Measurements from ENCODE around the gene RASGRF1.
A peak's percentile ranks its signal among the peaks of the same experiment; 100 is the strongest.

Gene RASGRF1

DNA sequence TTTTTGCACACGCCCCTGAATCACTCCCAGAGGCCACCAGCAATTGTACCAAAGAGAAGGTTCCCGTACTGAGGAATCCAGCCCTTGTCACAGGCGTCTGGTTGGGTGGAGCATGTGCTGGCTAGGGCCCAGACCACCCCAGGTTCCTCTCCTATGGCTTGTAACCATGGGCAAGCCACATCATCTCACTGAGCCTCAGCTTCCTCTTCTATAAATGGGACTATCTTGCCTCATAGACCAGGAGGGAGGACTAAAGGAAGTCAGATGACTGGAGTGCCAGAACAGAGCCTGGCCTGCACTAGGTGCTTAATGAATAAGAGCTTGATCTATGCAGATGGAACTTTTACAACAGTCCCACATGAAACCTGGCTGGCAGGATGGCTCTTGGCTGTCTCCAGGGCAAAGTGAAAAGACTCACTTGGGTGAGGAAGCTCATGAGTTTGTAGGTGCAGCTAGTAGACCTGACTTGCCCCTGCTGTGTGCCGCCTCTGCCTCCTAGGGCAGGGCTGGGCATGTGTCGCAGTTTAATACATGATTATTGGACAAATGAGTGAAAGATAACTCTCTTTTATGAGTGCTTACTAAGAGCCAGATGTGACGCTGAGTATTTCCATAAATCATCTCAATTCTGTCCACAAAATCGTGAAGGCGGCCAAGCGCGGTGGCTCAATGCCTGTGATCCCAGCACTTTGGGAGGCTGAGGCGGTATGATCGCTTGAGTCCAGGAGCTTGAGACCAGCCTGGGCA is 175.1 kb downstream of the RASGRF1 start:
- peaks cover 52 to 62% of the 10 kb centered on the region in 2 experiments for H3K36me3 ChIP-seq (ENCODE audit: control insufficient read depth in 1 of 2, insufficient read depth in 2 of 2, low read depth in 1 of 2, low read length in 2 of 2)
- H3K23ac ChIP-seq (ENCODE audit: low read length in 2 of 2), result no peak overlapping the region
- peak overlapping the region in 1 of 2 experiments; percentile 15 for H2BK12ac ChIP-seq (ENCODE audit: low read length in 2 of 2)
- H3K27ac ChIP-seq (ENCODE audit: low read length, poor library complexity, severe bottlenecking), result no peak overlapping the region
- no peak overlapping the region for H2AK5ac ChIP-seq (ENCODE audit: low read length, severe bottlenecking)
- H4K8ac ChIP-seq (ENCODE audit: low read length), result peak overlapping the region; percentile 57
- no peak overlapping the region for H2BK5ac ChIP-seq (ENCODE audit: low read depth, low read length, poor library complexity, severe bottlenecking)
- no peak overlapping the region for H3K4me3 ChIP-seq (ENCODE audit: insufficient read depth in 1 of 2, low read depth in 1 of 2, low read length in 2 of 2)
- no peaks in the 10 kb centered on the region for H3K9me3 ChIP-seq (ENCODE audit: control insufficient read depth, low read length)
- no peak overlapping the region for H3K18ac ChIP-seq (ENCODE audit: low read depth in 1 of 2, low read length in 2 of 2)
- H3K9ac ChIP-seq (ENCODE audit: low read length), result peak overlapping the region; percentile 4
- H2AFZ ChIP-seq (ENCODE audit: low read depth, low read length), result no peak overlapping the region
- no peak overlapping the region for H2BK120ac ChIP-seq (ENCODE audit: low read depth, low read length)
- no peak for DNase-seq
- H3K4ac ChIP-seq (ENCODE audit: low read depth in 1 of 2, low read length in 2 of 2), result no peak overlapping the region
- no peaks in the 10 kb centered on the region for H3K27me3 ChIP-seq (ENCODE audit: control insufficient read depth in 1 of 2, insufficient read depth in 1 of 2, low read length in 2 of 2)
- H3K4me1 ChIP-seq (ENCODE audit: control insufficient read depth, insufficient read depth, low read depth, low read length), result peaks cover 17% of the 10 kb centered on the region
- peak overlapping the region in 1 of 2 experiments; percentile 26 for H3K14ac ChIP-seq (ENCODE audit: low read length in 2 of 2)
- no peak overlapping the region for H3K4me2 ChIP-seq (ENCODE audit: low read length, poor library complexity, severe bottlenecking)
- no peak overlapping the region for H2BK15ac ChIP-seq (ENCODE audit: low read depth, poor library complexity, severe bottlenecking)
- no peak overlapping the region for H4K91ac ChIP-seq (ENCODE audit: low read length)
- 87% methylated on average over 12 of the region's 12 CpGs for WGBS
- H3K79me1 ChIP-seq (replicated peaks; ENCODE audit: low read length, poor library complexity, severe bottlenecking), result peaks cover 25% of the 10 kb centered on the region

- Histone ChIP-seq H3K23ac (ENCODE audit: low read length in 2 of 2) (no peak overlapping the region), H3K4me2 (ENCODE audit: low read length, poor library complexity, severe bottlenecking) (no peak overlapping the region), H3K4me1 (ENCODE audit: control insufficient read depth, insufficient read depth, low read depth, low read length) (peaks cover 17% of the 10 kb centered on the region), H3K18ac (ENCODE audit: low read depth in 1 of 2, low read length in 2 of 2) (no peak overlapping the region), H3K4me3 (ENCODE audit: insufficient read depth in 1 of 2, low read depth in 1 of 2, low read length in 2 of 2) (no peak overlapping the region), H4K8ac (ENCODE audit: low read length) (no peak overlapping the region), H2BK120ac (ENCODE audit: low read depth, low read length) (no peak overlapping the region), H2BK12ac (ENCODE audit: low read length in 2 of 2) (no peak overlapping the region), H2AFZ (ENCODE audit: low read depth, low read length) (no peak overlapping the region), H3K27ac (ENCODE audit: low read length, poor library complexity, severe bottlenecking) (no peak overlapping the region), H2BK15ac (ENCODE audit: low read depth, poor library complexity, severe bottlenecking) (no peak overlapping the region), H3K27me3 (ENCODE audit: control insufficient read depth in 1 of 2, insufficient read depth in 1 of 2, low read length in 2 of 2) (no peaks in the 10 kb centered on the region), H3K4ac (ENCODE audit: low read depth in 1 of 2, low read length in 2 of 2) (no peak overlapping the region), H2BK5ac (ENCODE audit: low read depth, low read length, poor library complexity, severe bottlenecking) (no peak overlapping the region), H3K36me3 (ENCODE audit: control insufficient read depth in 1 of 2, insufficient read depth in 2 of 2, low read depth in 1 of 2, low read length in 2 of 2) (peaks cover 57 to 63% of the 10 kb centered on the region in 2 experiments), H3K9ac (ENCODE audit: low read length) (peak overlapping the region; percentile 64), H3K14ac (ENCODE audit: low read length in 2 of 2) (no peak overlapping the region), H3K79me1 (replicated peaks; ENCODE audit: low read length, poor library complexity, severe bottlenecking) (peaks cover 31% of the 10 kb centered on the region), H2AK5ac (ENCODE audit: low read length, severe bottlenecking) (no peak overlapping the region), H4K91ac (ENCODE audit: low read length) (no peak overlapping the region), H3K9me3 (ENCODE audit: control insufficient read depth, low read length) (no peaks in the 10 kb centered on the region)
- 98% methylated on average over 11 of the region's 13 CpGs for WGBS
- no peak for DNase-seq
Measured at GRCh38 chr15:78914027-78914764, 176.4 kb downstream of the RASGRF1 start.

GRCh38 chr15:78913012-78913411 is 177.6 kb downstream of the RASGRF1 start:
- Histone ChIP-seq H3K4me1 (ENCODE audit: control insufficient read depth, insufficient read depth, low read depth, low read length) (peaks cover 17% of the 10 kb centered on the region), H3K4ac (ENCODE audit: low read depth in 1 of 2, low read length in 2 of 2) (no peak overlapping the region), H3K18ac (ENCODE audit: low read depth in 1 of 2, low read length in 2 of 2) (no peak overlapping the region), H3K36me3 (ENCODE audit: control insufficient read depth in 1 of 2, insufficient read depth in 2 of 2, low read depth in 1 of 2, low read length in 2 of 2) (peaks cover 54 to 63% of the 10 kb centered on the region in 2 experiments), H2BK120ac (ENCODE audit: low read depth, low read length) (no peak overlapping the region), H4K8ac (ENCODE audit: low read length) (no peak overlapping the region), H2BK5ac (ENCODE audit: low read depth, low read length, poor library complexity, severe bottlenecking) (no peak overlapping the region), H3K23ac (ENCODE audit: low read length in 2 of 2) (no peak overlapping the region), H3K9me3 (ENCODE audit: control insufficient read depth, low read length) (no peaks in the 10 kb centered on the region), H3K79me1 (replicated peaks; ENCODE audit: low read length, poor library complexity, severe bottlenecking) (peaks cover 29% of the 10 kb centered on the region), H3K14ac (ENCODE audit: low read length in 2 of 2) (no peak overlapping the region), H2BK12ac (ENCODE audit: low read length in 2 of 2) (no peak overlapping the region), H3K27me3 (ENCODE audit: control insufficient read depth in 1 of 2, insufficient read depth in 1 of 2, low read length in 2 of 2) (no peaks in the 10 kb centered on the region), H3K4me3 (ENCODE audit: insufficient read depth in 1 of 2, low read depth in 1 of 2, low read length in 2 of 2) (no peak overlapping the region), H3K4me2 (ENCODE audit: low read length, poor library complexity, severe bottlenecking) (no peak overlapping the region), H2AK5ac (ENCODE audit: low read length, severe bottlenecking) (no peak overlapping the region), H2AFZ (ENCODE audit: low read depth, low read length) (no peak overlapping the region), H4K91ac (ENCODE audit: low read length) (no peak overlapping the region), H3K9ac (ENCODE audit: low read length) (no peak overlapping the region), H2BK15ac (ENCODE audit: low read depth, poor library complexity, severe bottlenecking) (no peak overlapping the region), H3K27ac (ENCODE audit: low read length, poor library complexity, severe bottlenecking) (no peak overlapping the region)
- DNase-seq, result no peak
- 97% methylated on average over 2 of the region's 3 CpGs for WGBS

GRCh38 chr15:78912316-78912715 is 178.3 kb downstream of the RASGRF1 start:
- peaks cover 17% of the 10 kb centered on the region for H3K4me1 ChIP-seq (ENCODE audit: control insufficient read depth, insufficient read depth, low read depth, low read length)
- H2AK5ac ChIP-seq (ENCODE audit: low read length, severe bottlenecking), result no peak overlapping the region
- H3K4me2 ChIP-seq (ENCODE audit: low read length, poor library complexity, severe bottlenecking), result no peak overlapping the region
- H3K79me1 ChIP-seq (replicated peaks; ENCODE audit: low read length, poor library complexity, severe bottlenecking), result peaks cover 29% of the 10 kb centered on the region
- H3K4ac ChIP-seq (ENCODE audit: low read depth in 1 of 2, low read length in 2 of 2), result no peak overlapping the region
- H3K36me3 ChIP-seq (ENCODE audit: control insufficient read depth in 1 of 2, insufficient read depth in 2 of 2, low read depth in 1 of 2, low read length in 2 of 2), result peaks cover 50 to 63% of the 10 kb centered on the region in 2 experiments
- H3K27ac ChIP-seq (ENCODE audit: low read length, poor library complexity, severe bottlenecking), result no peak overlapping the region
- no peaks in the 10 kb centered on the region for H3K9me3 ChIP-seq (ENCODE audit: control insufficient read depth, low read length)
- no peak overlapping the region for H3K18ac ChIP-seq (ENCODE audit: low read depth in 1 of 2, low read length in 2 of 2)
- H3K9ac ChIP-seq (ENCODE audit: low read length), result no peak overlapping the region
- no peak overlapping the region for H3K4me3 ChIP-seq (ENCODE audit: insufficient read depth in 1 of 2, low read depth in 1 of 2, low read length in 2 of 2)
- no peak overlapping the region for H2BK120ac ChIP-seq (ENCODE audit: low read depth, low read length)
- no peaks in the 10 kb centered on the region for H3K27me3 ChIP-seq (ENCODE audit: control insufficient read depth in 1 of 2, insufficient read depth in 1 of 2, low read length in 2 of 2)
- H4K91ac ChIP-seq (ENCODE audit: low read length), result no peak overlapping the region
- H2BK5ac ChIP-seq (ENCODE audit: low read depth, low read length, poor library complexity, severe bottlenecking), result no peak overlapping the region
- H3K14ac ChIP-seq (ENCODE audit: low read length in 2 of 2), result no peak overlapping the region
- no peak overlapping the region for H3K23ac ChIP-seq (ENCODE audit: low read length in 2 of 2)
- H2BK15ac ChIP-seq (ENCODE audit: low read depth, poor library complexity, severe bottlenecking), result no peak overlapping the region
- no peak overlapping the region for H2AFZ ChIP-seq (ENCODE audit: low read depth, low read length)
- DNase-seq, result no peak
- H2BK12ac ChIP-seq (ENCODE audit: low read length in 2 of 2), result no peak overlapping the region
- WGBS, result 100% methylated on average over 2 of the region's 2 CpGs
- H4K8ac ChIP-seq (ENCODE audit: low read length), result no peak overlapping the region
